HG03045 (cell line): Measurements from ENCODE around the gene ZNF79.

ENCODE experiments used
- ATAC-seq: cut with Tn5 transposase; IDR thresholded peaks from one replicate; pipeline ENCODE4 v1.9.1; 2021; ENCODE audit warnings: mild to moderate bottlenecking, moderate library complexity; ENCODE audit not compliant: unreplicated experiment

ZNF79 gene

GRCh38 chr9:127492616-127493015 lies 68.4 kb downstream of the ZNF79 start:
- ATAC-seq = no peak

- ATAC-seq = no peak
Measured at GRCh38 chr9:127493592-127494303, 69.6 kb downstream of the ZNF79 start.

- ATAC-seq = no peak
Measured at GRCh38 chr9:127494304-127494702, 70.1 kb downstream of the ZNF79 start.
